Neural cell (in vitro differentiated cells): ENCODE data around the gene SERPINA3. TPM values are rescaled to one million over a fixed set of nuclear protein-coding genes. Genes with fewer than 3 reads are reported as not detected.

Experiments
- H2AFZ ChIP-seq: fragments of 200-600, 300-800 bp; sonication (generic), shearing (Covaris generic); 2 replicates; pipeline ENCODE4 v1.6.0; 2014; ENCODE audit warnings: low read depth, mild to moderate bottlenecking, antibody characterized with exemption, low read length, moderate library complexity
- H3F3A ChIP-seq: fragments of 200-600 bp; shearing (Covaris generic); 2 replicates; pipeline ENCODE4 v1.6.1; 2016; ENCODE audit warnings: mild to moderate bottlenecking, moderate library complexity, mixed read lengths, antibody characterized with exemption, low read length; ENCODE audit not compliant: insufficient read depth, poor library complexity, severe bottlenecking
- H3K27ac ChIP-seq: fragments of 200-600, 300-800 bp; sonication (generic), shearing (Covaris generic); 2 replicates; pipeline ENCODE4 v1.5.1; 2014; ENCODE audit warnings: mild to moderate bottlenecking, low read length, moderate library complexity
- H3K27me3 ChIP-seq: fragments of 300-800, 200-600 bp; sonication (generic), shearing (Covaris generic); 2 replicates; pipeline ENCODE4 v1.6.0; 2014; ENCODE audit warnings: mild to moderate bottlenecking, low read depth, low read length, moderate library complexity; ENCODE audit not compliant: insufficient read depth
- H3K36me3 ChIP-seq: fragments of 300-800, 200-600 bp; sonication (generic), shearing (Covaris generic); 2 replicates; pipeline ENCODE4 v1.5.1; 2014; ENCODE audit warnings: mild to moderate bottlenecking, antibody characterized with exemption, low read length, moderate library complexity; ENCODE audit not compliant: insufficient read depth
- H3K4me2 ChIP-seq: fragments of 300-800, 200-600 bp; sonication (generic), shearing (Covaris generic); 2 replicates; pipeline ENCODE4 v1.6.0; 2014; ENCODE audit warnings: mild to moderate bottlenecking, low read length
- H3K4me3 ChIP-seq: fragments of 300-800, 200-600 bp; sonication (generic), shearing (Covaris generic); 2 replicates; pipeline ENCODE4 v1.5.1; 2014; ENCODE audit warnings: mild to moderate bottlenecking, low read length, moderate library complexity
- H3K79me2 ChIP-seq: fragments of 200-600 bp; shearing (Covaris generic); replicated peaks from 2 replicates; pipeline ENCODE4 v1.6.0; 2014; ENCODE audit warnings: mild to moderate bottlenecking, low read length, moderate library complexity; ENCODE audit not compliant: insufficient read depth
- H3K9ac ChIP-seq: fragments of 300-800, 200-600 bp; sonication (generic), shearing (Covaris generic); 2 replicates; pipeline ENCODE4 v1.6.1; 2016; ENCODE audit warnings: mild to moderate bottlenecking, low read length, mixed read lengths
- H3K9me2 ChIP-seq: fragments of 200-600 bp; shearing (Covaris generic); 2 replicates; pipeline ENCODE4 v1.6.1; 2016; ENCODE audit warnings: mild to moderate bottlenecking, low read length, mixed read lengths; ENCODE audit not compliant: insufficient read depth
- H3K9me3 ChIP-seq: fragments of 200-600, 300-800 bp; sonication (generic), shearing (Covaris generic); 2 replicates; pipeline ENCODE4 v1.6.1; 2016; ENCODE audit warnings: mild to moderate bottlenecking, mixed run types, low read length, moderate library complexity, mixed read lengths
- H4K20me1 ChIP-seq: fragments of 200-600 bp; shearing (Covaris generic); 2 replicates; pipeline ENCODE4 v1.6.1; 2016; ENCODE audit warnings: mild to moderate bottlenecking, mixed run types; ENCODE audit not compliant: insufficient read depth
- CTCF ChIP-seq: fragments of 450-650 bp; IDR thresholded peaks from 2 replicates; pipeline ENCODE4 v1.5.1; 2014; ENCODE audit warnings: antibody characterized with exemption, mild to moderate bottlenecking, moderate library complexity; ENCODE audit not compliant: poor library complexity, severe bottlenecking
- EP300 ChIP-seq: fragments of 450-650 bp; conservative IDR thresholded peaks from 2 replicates; pipeline ENCODE4 v1.6.1; 2014; ENCODE audit warnings: antibody characterized with exemption, mild to moderate bottlenecking, moderate library complexity; ENCODE audit not compliant: poor library complexity, severe bottlenecking
- EZH2 ChIP-seq: fragments of 200-600, 300-800 bp; shearing (Covaris generic), sonication (generic); IDR thresholded peaks from 2 replicates; pipeline ENCODE4 v1.6.1; 2014; ENCODE audit warnings: antibody characterized with exemption, low read length, borderline replicate concordance, mild to moderate bottlenecking; ENCODE audit not compliant: insufficient read depth, poor library complexity, severe bottlenecking
- MXI1 ChIP-seq: fragments of 450-650 bp; conservative IDR thresholded peaks from 2 replicates; pipeline ENCODE4 v1.6.1; 2014; ENCODE audit warnings: antibody characterized with exemption, mild to moderate bottlenecking; ENCODE audit not compliant: poor library complexity, severe bottlenecking
- POLR2AphosphoS5 ChIP-seq: IDR thresholded peaks from 2 replicates; pipeline ENCODE4 v1.6.1; 2012
- RAD21 ChIP-seq: fragments of 450-650 bp; conservative IDR thresholded peaks from 2 replicates; pipeline ENCODE4 v1.6.1; 2014; ENCODE audit warnings: antibody characterized with exemption, mild to moderate bottlenecking, moderate library complexity
- REST ChIP-seq: IDR thresholded peaks from 2 replicates; pipeline ENCODE4 v1.6.1; 2012; ENCODE audit warnings: borderline replicate concordance
- SMC3 ChIP-seq: fragments of 450-650 bp; conservative IDR thresholded peaks from 2 replicates; pipeline ENCODE4 v1.6.1; 2014; ENCODE audit warnings: antibody characterized with exemption, mild to moderate bottlenecking, moderate library complexity; ENCODE audit not compliant: poor library complexity
- TAF1 ChIP-seq: IDR thresholded peaks from 2 replicates; pipeline ENCODE4 v1.6.1; 2012; ENCODE audit warnings: low read depth
- polyA plus RNA-seq: library from polyadenylated mRNA; depleted of rRNA; stranded (reverse); fragments of >200 nt; gene quantifications from 2 replicates; pipeline ENCODE4 v1.2.3, GENCODE V29; 2014

SERPINA3 gene
- polyA plus RNA-seq, 1 donor from 2014 or later = not detected

GRCh38 chr14:94673071-94673470 is 60.9 kb downstream of the SERPINA3 start:
- no peak overlapping the region for H3K4me2 ChIP-seq
- H3K9me2 ChIP-seq = no peaks in the 10 kb centered on the region
- no peak overlapping the region for H3K4me3 ChIP-seq
- H3K9me3 ChIP-seq = no peaks in the 10 kb centered on the region
- no peak overlapping the region for H3K27ac ChIP-seq
- H2AFZ ChIP-seq = no peak overlapping the region
- no peak overlapping the region for H3K9ac ChIP-seq
- H3K27me3 ChIP-seq = no peaks in the 10 kb centered on the region
- H3F3A ChIP-seq = no peaks in the 10 kb centered on the region
- no peaks in the 10 kb centered on the region for H3K36me3 ChIP-seq
- no peaks in the 10 kb centered on the region for H4K20me1 ChIP-seq
- no peak for TF ChIP-seq SMC3
- TF ChIP-seq EP300 = no peak
- TF ChIP-seq RAD21 = no peak
- TF ChIP-seq CTCF = no peak
- TF ChIP-seq POLR2AphosphoS5 = no peak
- TF ChIP-seq EZH2 = no peak
- no peak for TF ChIP-seq REST
- TF ChIP-seq TAF1 = no peak
- no peak for TF ChIP-seq MXI1
- no peaks in the 10 kb centered on the region for H3K79me2 ChIP-seq

Other genes starting within 250 kb of the SERPINA3 start
- not detected in 2 replicates for gene SERPINA2, start 245.7 kb upstream of the SERPINA3 start, polyA plus RNA-seq
- gene SERPINA1, start 223.8 kb upstream of the SERPINA3 start, polyA plus RNA-seq = not detected in 2 replicates
- not detected in 2 replicates for gene SERPINA11, start 159.6 kb upstream of the SERPINA3 start, polyA plus RNA-seq
- gene SERPINA9, start 136.2 kb upstream of the SERPINA3 start, polyA plus RNA-seq = not detected in 2 replicates
- gene SERPINA12, start 102.9 kb upstream of the SERPINA3 start, polyA plus RNA-seq = not detected in 2 replicates
- gene SERPINA4, start 50.9 kb upstream of the SERPINA3 start, polyA plus RNA-seq = not detected in 2 replicates
- 4.7 TPM in 1 of 2 replicates, not detected in the other for gene SERPINA5, start 31.0 kb upstream of the SERPINA3 start, polyA plus RNA-seq
- 0.45 TPM in 1 of 2 replicates, not detected in the other for gene GSC, start 157.7 kb downstream of the SERPINA3 start, polyA plus RNA-seq